Endometrial microvascular endothelial cells (primary cell): ENCODE measurements around the gene ARPC3. TPM values are rescaled to one million over a fixed set of nuclear protein-coding genes. Genes with fewer than 3 reads are reported as not detected.
"Not testable (repeated sequence)": the region's sequence is repeated elsewhere in the genome, so short reads cannot be mapped to it uniquely, and the experiment has no call there.

Experiments used
- in situ Hi-C: cut with HindIII; loops from 2 replicates; pipeline ENCODE4 v1.10.0; 2017; ENCODE audit warnings: low sequenced_read_pairs, low pct_unique_long_range_greater_than_20kb; ENCODE audit errors: inconsistent ontology term
- total RNA-seq: library from RNA; depleted of rRNA; stranded (reverse); fragments of >200 nt; gene quantifications from one replicate; pipeline ENCODE4 v1.2.3, GENCODE V29; 2015; ENCODE audit errors: inconsistent ontology term

Gene ARPC3
- total RNA-seq, result 1,067 TPM

GRCh38 chr12:110449799-110450497, at the start of gene ARPC3:
Gene ARPC3, minus strand, starts transcription at chr12:110450337. Its CDS starts 77 bp downstream, at chr12:110450260.
- in situ Hi-C loops, result no loop called here

- in situ Hi-C loops, result no loop called here
These were observed 49.0 kb upstream of the ARPC3 start for GRCh38 chr12:110498984-110499706.

GRCh38 chr12:110475426-110475825, 25.3 kb upstream of the ARPC3 start:
- in situ Hi-C loops, result no loop called here

- in situ Hi-C loops, result loop anchor here (5.0 kb wide), 1 partner anchor 34 kb away; the partner anchor contains the start of genes RAD9B and VPS29
These were observed 18.3 kb upstream of the ARPC3 start, which contains the start of the genes FAM216A and GPN3 for GRCh38 chr12:110468214-110469048. Gene FAM216A, plus strand, starts transcription at chr12:110468845. Its CDS starts 31 bp downstream, at chr12:110468876. Gene GPN3, minus strand, starts transcription at chr12:110468257. Its CDS starts 54 bp downstream, at chr12:110468203.

GRCh38 chr12:110467847-110468213, 17.7 kb upstream of the ARPC3 start:
- in situ Hi-C loops, result loop anchor here (5.0 kb wide), 1 partner anchor 34 kb away; the partner anchor contains the start of genes RAD9B and VPS29

- in situ Hi-C loops, result loop anchor here (5.0 kb wide), 1 partner anchor 36 kb away; the partner anchor contains the start of genes RAD9B and VPS29
These were observed 16.7 kb upstream of the ARPC3 start for GRCh38 chr12:110466791-110467190.

- in situ Hi-C loops, result loop anchor here (5.0 kb wide), 1 partner anchor 37 kb away; the partner anchor contains the start of genes RAD9B and VPS29
These were observed 15.6 kb upstream of the ARPC3 start for GRCh38 chr12:110465765-110466164.

GRCh38 chr12:110465024-110465423, 14.9 kb upstream of the ARPC3 start:
- in situ Hi-C loops, result loop anchor here (5.0 kb wide), 1 partner anchor 37 kb away; the partner anchor contains the start of genes RAD9B and VPS29

- in situ Hi-C loops, result not testable (repeated sequence)
These were observed 11.1 kb upstream of the ARPC3 start for GRCh38 chr12:110461189-110461588.

- in situ Hi-C loops, result no loop called here
These were observed 8.6 kb upstream of the ARPC3 start for GRCh38 chr12:110458756-110459155.

GRCh38 chr12:110453569-110454296, 3.6 kb upstream of the ARPC3 start:
- in situ Hi-C loops, result no loop called here

GRCh38 chr12:110451263-110451662, 1.1 kb upstream of the ARPC3 start:
- in situ Hi-C loops, result no loop called here

GRCh38 chr12:110444455-110444854, 5.7 kb downstream of the ARPC3 start:
- in situ Hi-C loops, result no loop called here

- in situ Hi-C loops, result no loop called here
These were observed 13.9 kb downstream of the ARPC3 start for GRCh38 chr12:110436231-110436630.

GRCh38 chr12:110431957-110432587, 18.1 kb downstream of the ARPC3 start:
- in situ Hi-C loops, result no loop called here

GRCh38 chr12:110429676-110430075, 20.5 kb downstream of the ARPC3 start:
- in situ Hi-C loops, result not testable (repeated sequence)

GRCh38 chr12:110426406-110426805, 23.7 kb downstream of the ARPC3 start:
- in situ Hi-C loops, result no loop called here

GRCh38 chr12:110424237-110424636, 25.9 kb downstream of the ARPC3 start:
- in situ Hi-C loops, result no loop called here
